ENCODE measurements around the gene FGR.

- TF ChIP-seq CTCF (conservative IDR thresholded peaks at IDR 0.05) (no peak), EZH2 (IDR thresholded peaks at IDR 0.05; ENCODE audit: low read depth) (no peak)
These were observed 36.0 kb downstream of the FGR start for GRCh38 chr1:27598902-27599528.

Measured in PC-9 (cell line).